Stimulated activated CD4-positive, alpha-beta T cell treated with anti-CD3 and anti-CD28 coated beads, Interleukin-2, amount 100 ng/mL, for 24 hours (primary cell): Measurements from ENCODE around the gene FOXI1.
"Not testable (repeated sequence)": the region's sequence is repeated elsewhere in the genome, so short reads cannot be mapped to it uniquely, and the experiment has no call there.

ENCODE experiments used
- DNase-seq, 2 donors: peaks; one replicate each; pipeline ENCODE4 v3.0.0-alpha.2; 2020

The FOXI1 gene

GRCh38 chr5:170094329-170094728 lies 11.4 kb upstream of the FOXI1 start:
- not testable (repeated sequence) for DNase-seq

- no peak for DNase-seq
Observed at GRCh38 chr5:170095646-170096045, 10.1 kb upstream of the FOXI1 start.

GRCh38 chr5:170097934-170098333 lies 7.8 kb upstream of the FOXI1 start:
- DNase-seq = no peak

- peak; percentile 73 to 80 for DNase-seq
Observed at GRCh38 chr5:170100066-170100943, 5.4 kb upstream of the FOXI1 start.

GRCh38 chr5:170103447-170103846 lies 2.2 kb upstream of the FOXI1 start:
- DNase-seq = no peak

- no peak for DNase-seq
Observed at GRCh38 chr5:170104299-170104698, 1.4 kb upstream of the FOXI1 start.

- DNase-seq = no peak
Observed at GRCh38 chr5:170104710-170105109, 987 bp upstream of the FOXI1 start.

- DNase-seq = no peak
Observed at GRCh38 chr5:170107674-170108073, 2.0 kb downstream of the FOXI1 start.

GRCh38 chr5:170108266-170108785 lies 2.6 kb downstream of the FOXI1 start:
- no peak for DNase-seq

GRCh38 chr5:170109059-170110031 lies 3.6 kb downstream of the FOXI1 start:
- no peak for DNase-seq

GRCh38 chr5:170110403-170111087 lies 4.8 kb downstream of the FOXI1 start:
- DNase-seq = no peak

- DNase-seq = no peak
Observed at GRCh38 chr5:170111088-170111785, 5.5 kb downstream of the FOXI1 start.

- no peak for DNase-seq
Observed at GRCh38 chr5:170112876-170113521, 7.3 kb downstream of the FOXI1 start.

GRCh38 chr5:170113522-170113900 lies 7.8 kb downstream of the FOXI1 start:
- DNase-seq = no peak

- DNase-seq = no peak
Observed at GRCh38 chr5:170114271-170114670, 8.6 kb downstream of the FOXI1 start.

- no peak for DNase-seq
Observed at GRCh38 chr5:170115925-170116324, 10.2 kb downstream of the FOXI1 start.

- no peak for DNase-seq
Observed at GRCh38 chr5:170117736-170118135, 12.0 kb downstream of the FOXI1 start.

- no peak for DNase-seq
Observed at GRCh38 chr5:170120576-170120975, 14.9 kb downstream of the FOXI1 start.

- no peak for DNase-seq
Observed at GRCh38 chr5:170121321-170121720, 15.6 kb downstream of the FOXI1 start.

GRCh38 chr5:170126061-170126460 lies 20.4 kb downstream of the FOXI1 start:
- DNase-seq = no peak

- no peak for DNase-seq
Observed at GRCh38 chr5:170126626-170127025, 20.9 kb downstream of the FOXI1 start.

GRCh38 chr5:170131235-170131634 lies 25.5 kb downstream of the FOXI1 start:
- DNase-seq = no peak
